SU-DHL-6 (cell line): ENCODE measurements around the gene KISS1.

Experiments used
- CTCF ChIP-seq: fragments of 200-600 bp; sonication (generic); IDR thresholded peaks from one replicate; pipeline ENCODE4 v1.5.1; 2017; ENCODE audit warnings: antibody characterized with exemption, mild to moderate bottlenecking, low read length, moderate library complexity; ENCODE audit not compliant: insufficient read depth, poor library complexity, severe bottlenecking
- EZH2phosphoT487 ChIP-seq: fragments of 200-600 bp; sonication (generic), shearing (Covaris generic); conservative IDR thresholded peaks from 2 replicates; pipeline ENCODE4 v1.6.1; 2018; ENCODE audit warnings: mild to moderate bottlenecking, antibody characterized with exemption, low read length, moderate library complexity, mixed read lengths

DNA sequence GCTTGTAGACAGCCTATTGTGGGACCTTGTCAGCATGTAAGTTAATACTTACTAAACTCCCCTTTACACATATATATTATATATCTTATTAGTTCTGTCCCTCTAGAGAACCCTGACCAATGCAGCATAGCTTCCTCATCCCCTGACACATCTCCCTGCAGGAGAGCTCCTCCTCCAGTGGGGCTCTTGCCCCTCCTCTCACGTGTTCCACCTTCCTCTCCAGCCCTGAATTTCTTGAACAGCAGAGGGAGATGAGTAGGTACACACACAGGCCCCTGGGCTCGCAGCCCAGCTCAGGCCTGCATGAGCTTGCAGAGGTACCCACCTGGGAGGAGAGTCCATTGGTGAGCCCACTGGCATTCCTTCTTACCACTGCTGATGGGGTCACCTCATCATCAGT, 44.8 kb upstream of the KISS1 start:
- TF ChIP-seq CTCF = no peak
- no peak for TF ChIP-seq EZH2phosphoT487
